AG09319 (cell line): Measurements from ENCODE around the gene NUFIP1.

Experiments used
- DNase-seq: peaks from one replicate; pipeline ENCODE4 v3.0.0-alpha.2; 2010; ENCODE audit warnings: low read depth; ENCODE audit errors: extremely low read depth
- CTCF ChIP-seq: IDR thresholded peaks from 2 replicates; pipeline ENCODE4 v1.5.1; 2011; ENCODE audit warnings: low read depth, mild to moderate bottlenecking, inconsistent platforms, low read length, moderate library complexity

The NUFIP1 gene

GRCh38 chr13:45015300-45015699 lies 26.0 kb upstream of the NUFIP1 start:
- no peak for DNase-seq
- no peak for TF ChIP-seq CTCF

GRCh38 chr13:45011198-45011597 lies 21.9 kb upstream of the NUFIP1 start:
- no peak for DNase-seq
- TF ChIP-seq CTCF: no peak

- TF ChIP-seq CTCF: no peak
- DNase-seq: no peak
Observed at GRCh38 chr13:45007823-45008222, 18.6 kb upstream of the NUFIP1 start.

- TF ChIP-seq CTCF: no peak
- DNase-seq: no peak
Observed at GRCh38 chr13:45007225-45007624, 18.0 kb upstream of the NUFIP1 start.

GRCh38 chr13:45004096-45004495 lies 14.8 kb upstream of the NUFIP1 start:
- no peak for DNase-seq
- no peak for TF ChIP-seq CTCF

- DNase-seq: no peak
- TF ChIP-seq CTCF: no peak
Observed at GRCh38 chr13:45003417-45003816, 14.1 kb upstream of the NUFIP1 start.

- TF ChIP-seq CTCF: no peak
- no peak for DNase-seq
Observed at GRCh38 chr13:44989941-44990340, 670 bp upstream of the NUFIP1 start.
